ENCODE data around the gene SH2D4B. TPM values are rescaled to one million over a fixed set of nuclear protein-coding genes. Genes with fewer than 3 reads are reported as not detected.
"Not testable (repeated sequence)": the region's sequence is repeated elsewhere in the genome, so short reads cannot be mapped to it uniquely, and the experiment has no call there.

The SH2D4B gene
- total RNA-seq, 1 experiment from 2014 or later: not detected

GRCh38 chr10:80526742-80527141 is 11.0 kb upstream of the SH2D4B start:
- Histone ChIP-seq H3K27ac (no peak overlapping the region), H3K4me1 (no peaks in the 10 kb centered on the region), H3K9me3 (replicated peaks) (no peaks in the 10 kb centered on the region), H3K27me3 (no peaks in the 10 kb centered on the region), H3K36me3 (0 out of 2 replicates have a peak, but pooled peaks cover 2% of the 10 kb centered on the region), H3K4me3 (no peak overlapping the region)
- no peak for DNase-seq

- Histone ChIP-seq H3K36me3 (no peaks in the 10 kb centered on the region), H3K4me1 (no peaks in the 10 kb centered on the region), H3K9me3 (replicated peaks) (no peaks in the 10 kb centered on the region), H3K27me3 (no peaks in the 10 kb centered on the region), H3K27ac (no peak overlapping the region), H3K4me3 (no peak overlapping the region)
- DNase-seq: no peak
These were observed 9.5 kb upstream of the SH2D4B start for GRCh38 chr10:80528185-80528700.

- no peak overlapping the region for H3K27ac ChIP-seq
- H3K4me3 ChIP-seq: no peak overlapping the region
- H3K36me3 ChIP-seq: no peaks in the 10 kb centered on the region
- no peaks in the 10 kb centered on the region for H3K27me3 ChIP-seq
- no peaks in the 10 kb centered on the region for H3K4me1 ChIP-seq
- no peak for DNase-seq
- H3K9me3 ChIP-seq (replicated peaks): no peaks in the 10 kb centered on the region
These were observed 8.8 kb upstream of the SH2D4B start for GRCh38 chr10:80528901-80529300.

GRCh38 chr10:80529604-80530003 is 8.1 kb upstream of the SH2D4B start:
- Histone ChIP-seq H3K27me3 (no peaks in the 10 kb centered on the region), H3K9me3 (replicated peaks) (no peaks in the 10 kb centered on the region), H3K36me3 (no peaks in the 10 kb centered on the region), H3K4me3 (no peak overlapping the region), H3K27ac (no peak overlapping the region), H3K4me1 (no peaks in the 10 kb centered on the region)
- DNase-seq: no peak

GRCh38 chr10:80530251-80530650 is 7.5 kb upstream of the SH2D4B start:
- H3K27ac ChIP-seq: no peak overlapping the region
- H3K4me3 ChIP-seq: no peak overlapping the region
- no peaks in the 10 kb centered on the region for H3K36me3 ChIP-seq
- H3K4me1 ChIP-seq: no peaks in the 10 kb centered on the region
- H3K9me3 ChIP-seq (replicated peaks): no peaks in the 10 kb centered on the region
- no peaks in the 10 kb centered on the region for H3K27me3 ChIP-seq
- DNase-seq: peak; percentile 26 to 29

GRCh38 chr10:80530816-80531215 is 6.9 kb upstream of the SH2D4B start:
- no peaks in the 10 kb centered on the region for H3K36me3 ChIP-seq
- no peaks in the 10 kb centered on the region for H3K9me3 ChIP-seq (replicated peaks)
- no peak overlapping the region for H3K27ac ChIP-seq
- no peaks in the 10 kb centered on the region for H3K27me3 ChIP-seq
- H3K4me3 ChIP-seq: no peak overlapping the region
- H3K4me1 ChIP-seq: no peaks in the 10 kb centered on the region
- DNase-seq: no peak

GRCh38 chr10:80532571-80532970 is 5.1 kb upstream of the SH2D4B start:
- no peaks in the 10 kb centered on the region for H3K27me3 ChIP-seq
- H3K4me1 ChIP-seq: no peaks in the 10 kb centered on the region
- H3K9me3 ChIP-seq (replicated peaks): no peaks in the 10 kb centered on the region
- H3K27ac ChIP-seq: no peak overlapping the region
- no peak for DNase-seq
- no peaks in the 10 kb centered on the region for H3K36me3 ChIP-seq
- no peak overlapping the region for H3K4me3 ChIP-seq

DNA sequence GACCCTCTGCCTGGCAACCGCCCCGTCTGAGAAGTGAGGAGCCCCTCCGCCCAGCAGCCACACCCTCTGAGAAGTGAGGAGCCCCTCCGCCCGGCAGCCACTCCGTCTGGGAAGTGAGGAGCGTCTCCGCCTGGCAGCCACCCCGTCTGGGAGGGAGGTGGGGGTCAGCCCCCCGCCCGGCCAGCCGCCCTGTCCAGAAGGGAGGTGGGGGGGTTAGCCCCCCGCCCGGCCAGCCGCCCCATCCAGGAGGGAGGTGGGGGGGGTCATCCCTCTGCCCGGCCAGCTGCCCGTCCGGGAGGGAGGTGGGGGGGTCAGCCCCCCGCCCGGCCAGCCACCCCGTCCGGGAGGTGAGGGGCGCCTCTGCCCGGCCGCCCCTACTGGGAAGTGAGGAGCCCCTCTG is 3.6 kb upstream of the SH2D4B start:
- H3K36me3 ChIP-seq; H3K27ac ChIP-seq; H3K9me3 ChIP-seq (replicated peaks); H3K4me3 ChIP-seq; H3K27me3 ChIP-seq; H3K4me1 ChIP-seq; DNase-seq: not testable (repeated sequence)

- DNase-seq; H3K36me3 ChIP-seq; H3K4me1 ChIP-seq; H3K27ac ChIP-seq; H3K9me3 ChIP-seq (replicated peaks); H3K4me3 ChIP-seq; H3K27me3 ChIP-seq: not testable (repeated sequence)
These were observed 3.1 kb upstream of the SH2D4B start for GRCh38 chr10:80534646-80535045.

- Histone ChIP-seq H3K36me3 (no peaks in the 10 kb centered on the region), H3K4me3 (no peak overlapping the region), H3K27ac (no peak overlapping the region), H3K27me3 (no peaks in the 10 kb centered on the region), H3K4me1 (no peaks in the 10 kb centered on the region), H3K9me3 (replicated peaks) (no peaks in the 10 kb centered on the region)
- no peak for DNase-seq
These were observed 1.9 kb upstream of the SH2D4B start for GRCh38 chr10:80535671-80536360.

DNA sequence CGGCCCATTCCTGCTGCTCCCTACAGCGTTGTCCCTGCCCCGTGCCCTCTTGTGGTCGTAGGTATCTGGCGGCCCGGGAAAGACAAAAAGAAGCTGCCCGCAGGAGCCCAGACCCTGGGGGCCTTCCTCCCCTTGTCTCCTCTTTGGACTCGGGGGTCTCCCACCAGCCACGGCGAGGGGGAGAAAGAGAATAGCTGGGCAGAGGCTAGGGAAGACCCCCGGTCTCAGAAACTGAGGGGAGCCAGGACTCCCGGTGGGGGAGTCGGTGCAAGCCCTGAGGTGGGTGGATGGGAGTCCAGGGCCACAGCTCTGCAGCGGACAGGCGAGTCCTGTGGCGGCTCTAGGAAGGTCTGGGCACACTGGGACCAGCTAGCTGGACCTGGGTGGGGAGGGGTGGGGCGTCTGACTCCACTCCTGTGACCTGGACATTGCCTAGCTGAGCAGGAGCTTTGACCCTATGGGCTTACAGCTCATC is 1.3 kb upstream of the SH2D4B start:
- Histone ChIP-seq H3K9me3 (replicated peaks) (no peaks in the 10 kb centered on the region), H3K27me3 (no peaks in the 10 kb centered on the region), H3K36me3 (no peaks in the 10 kb centered on the region), H3K27ac (no peak overlapping the region), H3K4me1 (no peaks in the 10 kb centered on the region), H3K4me3 (no peak overlapping the region)
- no peak for DNase-seq

DNA sequence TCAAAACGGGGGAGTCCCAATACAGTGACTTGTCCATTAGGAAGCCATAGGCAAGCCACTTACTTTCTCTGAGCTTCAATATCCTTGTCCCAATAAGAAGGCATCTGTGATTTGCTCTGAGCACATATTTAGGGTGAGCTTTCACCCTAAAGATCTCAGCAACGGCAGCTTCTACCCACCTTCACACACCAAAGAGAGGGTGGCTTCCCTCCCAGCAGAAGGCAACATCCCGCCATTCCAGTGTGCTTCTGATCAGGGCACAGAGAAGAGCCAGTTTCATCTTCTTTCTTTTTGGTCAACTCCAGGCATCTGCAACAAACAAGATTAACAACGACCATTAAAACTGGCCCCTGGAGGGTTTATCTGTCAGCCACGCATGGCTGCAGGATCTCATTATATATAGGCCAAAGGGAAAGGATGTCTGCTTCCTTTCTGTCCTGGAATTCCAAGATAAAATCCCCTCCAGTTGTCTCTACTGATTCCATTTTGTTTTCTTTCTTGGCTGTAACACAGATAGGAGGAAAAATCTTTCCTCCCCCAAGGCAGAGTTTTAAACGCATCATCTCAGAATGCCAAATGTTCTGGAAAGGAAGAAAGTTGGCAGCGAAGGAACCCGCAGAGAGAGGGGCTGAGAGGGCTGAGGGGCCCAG is 491 bp upstream of the SH2D4B start:
- no peaks in the 10 kb centered on the region for H3K4me1 ChIP-seq
- DNase-seq: no peak
- H3K27ac ChIP-seq: no peak overlapping the region
- H3K4me3 ChIP-seq: no peak overlapping the region
- no peaks in the 10 kb centered on the region for H3K27me3 ChIP-seq
- no peaks in the 10 kb centered on the region for H3K9me3 ChIP-seq (replicated peaks)
- no peaks in the 10 kb centered on the region for H3K36me3 ChIP-seq

DNA sequence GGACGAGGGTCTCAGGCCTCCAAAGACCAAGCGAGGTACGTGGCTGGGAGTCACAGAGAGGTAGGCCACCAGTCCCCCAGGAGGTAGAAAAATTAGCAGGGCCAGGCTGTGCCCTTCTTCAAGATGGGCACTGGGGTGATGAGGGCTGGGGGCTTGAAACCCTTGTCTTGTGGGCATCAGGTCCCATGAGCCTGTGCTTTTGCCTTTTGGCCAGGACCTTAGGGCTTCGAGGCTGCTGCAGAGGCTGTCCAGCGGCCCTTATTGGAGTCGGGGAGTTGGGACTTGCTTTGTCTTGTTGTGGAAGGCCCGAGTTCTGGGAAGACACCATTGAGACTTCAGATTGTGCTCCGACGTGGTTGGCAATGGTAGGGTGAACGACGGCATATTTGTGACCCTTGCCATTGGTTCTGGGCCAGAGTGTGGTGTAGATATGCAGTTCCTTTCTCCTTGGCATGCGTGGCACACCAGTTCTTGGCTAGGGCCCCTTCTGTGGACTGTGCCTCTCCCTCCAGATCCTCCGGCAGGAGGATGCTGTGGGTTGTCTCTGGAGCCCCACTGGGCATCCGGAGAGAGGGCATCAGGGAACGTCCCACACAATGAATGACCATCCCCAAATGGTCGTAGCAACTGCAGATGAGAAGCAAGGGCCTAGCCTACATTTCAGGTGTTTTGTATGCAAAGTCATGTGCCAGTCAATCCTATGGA is 931 bp downstream of the SH2D4B start:
- Histone ChIP-seq H3K4me3 (no peak overlapping the region), H3K9me3 (replicated peaks) (no peaks in the 10 kb centered on the region), H3K27me3 (no peaks in the 10 kb centered on the region), H3K36me3 (no peaks in the 10 kb centered on the region), H3K4me1 (no peaks in the 10 kb centered on the region), H3K27ac (no peak overlapping the region)
- DNase-seq: no peak

DNA sequence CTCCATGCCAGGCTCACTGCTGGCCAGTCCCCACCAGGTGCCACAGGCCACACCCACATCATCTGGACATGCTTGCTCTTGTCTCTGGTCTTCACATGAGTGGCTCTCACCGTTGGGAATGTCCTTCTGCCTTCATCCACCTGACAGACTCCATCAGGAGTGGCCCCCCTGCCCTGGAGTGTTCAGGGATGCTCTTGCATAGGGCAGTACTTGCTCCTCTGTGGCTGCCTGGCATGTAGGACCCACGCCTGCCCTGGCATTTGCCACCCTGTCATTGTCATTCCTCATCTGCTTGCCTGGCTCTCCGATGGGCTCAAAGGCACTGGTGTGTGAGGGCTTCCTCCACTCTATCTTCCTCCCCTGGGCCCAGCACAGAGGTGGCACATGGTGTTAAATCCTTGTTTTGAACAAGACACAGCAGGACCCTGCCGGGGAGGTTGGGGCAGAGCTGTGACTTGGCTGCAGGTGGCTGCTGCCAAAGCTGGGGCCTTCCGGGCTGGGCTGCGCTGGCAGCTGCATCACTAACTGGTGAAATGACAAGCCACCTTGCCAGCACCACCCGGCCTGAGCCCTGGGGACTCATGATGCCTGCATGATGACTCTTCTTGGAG is 1.8 kb downstream of the SH2D4B start:
- no peaks in the 10 kb centered on the region for H3K9me3 ChIP-seq (replicated peaks)
- no peak overlapping the region for H3K4me3 ChIP-seq
- no peaks in the 10 kb centered on the region for H3K4me1 ChIP-seq
- no peak for DNase-seq
- no peak overlapping the region for H3K27ac ChIP-seq
- no peaks in the 10 kb centered on the region for H3K27me3 ChIP-seq
- H3K36me3 ChIP-seq: no peaks in the 10 kb centered on the region

DNA sequence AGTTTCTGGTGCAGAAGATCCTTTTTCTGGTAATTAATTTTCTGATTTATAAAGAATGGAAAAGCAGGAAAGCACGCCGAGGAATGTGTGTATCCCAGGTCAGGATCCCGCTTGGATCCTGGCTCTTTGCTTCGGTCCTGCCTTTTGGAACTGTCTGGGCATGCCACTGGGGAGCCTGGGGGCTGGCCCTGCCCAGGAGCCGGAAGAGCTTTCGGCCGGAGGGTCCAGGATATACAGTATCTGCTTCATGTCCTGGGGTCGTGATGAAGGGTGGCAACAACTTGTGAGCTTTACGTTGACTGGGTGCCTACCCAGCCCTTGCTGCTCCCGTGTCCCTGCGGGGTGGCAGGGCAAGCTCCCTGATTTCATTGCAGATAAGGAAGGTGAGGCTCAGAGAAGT is 2.4 kb downstream of the SH2D4B start:
- DNase-seq: no peak
- Histone ChIP-seq H3K36me3 (no peaks in the 10 kb centered on the region), H3K9me3 (replicated peaks) (no peaks in the 10 kb centered on the region), H3K4me3 (no peak overlapping the region), H3K4me1 (no peaks in the 10 kb centered on the region), H3K27ac (no peak overlapping the region), H3K27me3 (no peaks in the 10 kb centered on the region)

Measured in SJCRH30 (cell line).